ENCODE data around the gene NGB. TPM values are rescaled to one million over a fixed set of nuclear protein-coding genes. Genes with fewer than 3 reads are reported as not detected.

Gene NGB
- total and polyA plus RNA-seq, 2 donors = 0.14 to 0.41 TPM

DNA sequence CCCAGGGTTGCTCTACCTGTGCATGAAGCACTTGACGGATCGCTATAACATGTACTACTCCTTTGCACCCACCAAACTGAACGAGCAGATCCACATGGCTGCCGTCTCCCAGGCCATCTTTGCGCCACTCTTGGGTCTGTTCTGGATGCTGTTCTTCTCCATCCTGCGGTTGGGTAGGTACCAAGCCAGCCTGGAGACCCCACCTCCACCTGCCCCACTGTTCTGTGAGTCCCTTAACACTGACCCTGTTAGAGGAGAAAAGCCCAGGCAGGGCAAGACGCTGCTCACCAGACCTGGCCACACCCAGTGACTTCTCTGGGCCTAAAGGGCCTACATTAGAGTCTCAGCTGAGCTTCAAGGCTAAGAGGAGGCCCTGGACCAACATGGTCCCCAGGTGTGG lies 21.7 kb downstream of the NGB start:
- no peak overlapping the region for H3K27ac ChIP-seq (ENCODE audit: low read depth in 1 of 2, low read length in 1 of 2)
- H3K27me3 ChIP-seq (ENCODE audit: control insufficient read depth in 2 of 2, insufficient read depth in 1 of 2, low read length in 1 of 2) = no peaks in the 10 kb centered on the region
- WGBS = 96% methylated on average over 7 of the region's 7 CpGs
- no peaks in the 10 kb centered on the region for H3K36me3 ChIP-seq (ENCODE audit: control insufficient read depth in 2 of 2, insufficient read depth in 2 of 2, low read length in 1 of 2)
- H3K4me1 ChIP-seq (ENCODE audit: control insufficient read depth in 2 of 2, insufficient read depth in 2 of 2, low read length in 2 of 2) = no peaks in the 10 kb centered on the region
- DNase-seq (ENCODE audit: low read depth in 6 of 9, low spot score in 9 of 9) = no peak
- no peak overlapping the region for H3K4me3 ChIP-seq (ENCODE audit: low read length in 2 of 2)
- no peaks in the 10 kb centered on the region for H3K9me3 ChIP-seq (ENCODE audit: control insufficient read depth in 2 of 2, insufficient read depth in 1 of 2, low read length in 1 of 2)

DNA sequence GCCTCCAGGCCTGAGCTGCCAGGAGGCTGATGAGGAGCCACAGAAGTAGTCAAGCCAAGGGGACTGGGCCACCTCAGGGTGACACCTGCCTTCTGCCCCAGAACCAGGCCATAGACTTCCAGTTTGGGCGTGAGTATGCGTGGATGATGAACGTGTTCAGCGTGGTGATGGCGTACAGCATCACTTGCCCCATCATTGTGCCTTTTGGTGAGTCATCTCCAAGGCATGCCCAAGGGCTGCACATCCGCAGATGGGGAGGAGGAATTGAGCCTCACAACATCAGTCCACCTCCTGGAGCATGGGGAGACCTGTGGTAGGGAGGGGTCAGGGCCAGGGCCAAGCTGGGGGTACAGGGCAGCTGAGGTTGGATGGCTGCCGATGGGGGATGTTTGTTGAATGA lies 22.3 kb downstream of the NGB start:
- 98% methylated on average over 7 of the region's 7 CpGs for WGBS
- DNase-seq (ENCODE audit: low read depth in 6 of 9, low spot score in 9 of 9) = no peak
- H3K36me3 ChIP-seq (ENCODE audit: control insufficient read depth in 2 of 2, insufficient read depth in 2 of 2, low read length in 1 of 2) = no peaks in the 10 kb centered on the region
- H3K27me3 ChIP-seq (ENCODE audit: control insufficient read depth in 2 of 2, insufficient read depth in 1 of 2, low read length in 1 of 2) = no peaks in the 10 kb centered on the region
- H3K27ac ChIP-seq (ENCODE audit: low read depth in 1 of 2, low read length in 1 of 2) = no peak overlapping the region
- H3K9me3 ChIP-seq (ENCODE audit: control insufficient read depth in 2 of 2, insufficient read depth in 1 of 2, low read length in 1 of 2) = no peaks in the 10 kb centered on the region
- no peak overlapping the region for H3K4me3 ChIP-seq (ENCODE audit: low read length in 2 of 2)
- no peaks in the 10 kb centered on the region for H3K4me1 ChIP-seq (ENCODE audit: control insufficient read depth in 2 of 2, insufficient read depth in 2 of 2, low read length in 2 of 2)

DNA sequence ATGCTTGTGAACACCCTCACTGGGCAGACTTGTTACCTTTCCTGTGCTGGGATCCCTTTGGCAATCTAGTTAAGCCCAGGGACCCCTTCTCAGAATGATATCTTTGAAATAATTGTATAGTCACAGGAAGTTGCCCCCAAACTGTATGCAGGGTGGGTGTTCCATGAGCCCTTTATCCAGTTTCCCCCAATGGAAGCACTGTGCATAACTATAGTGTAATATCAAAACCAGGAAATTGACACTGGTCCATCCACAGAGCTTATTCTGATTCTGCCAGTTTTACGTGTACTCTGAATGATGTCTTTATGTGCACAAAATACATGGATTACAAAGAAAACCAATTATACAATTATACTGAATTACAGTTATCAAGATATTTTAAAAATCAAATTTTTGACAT lies 24.2 kb downstream of the NGB start:
- no peaks in the 10 kb centered on the region for H3K27me3 ChIP-seq (ENCODE audit: control insufficient read depth in 2 of 2, insufficient read depth in 1 of 2, low read length in 1 of 2)
- WGBS = 98% methylated on average over 1 of the region's 1 CpG
- H3K36me3 ChIP-seq (ENCODE audit: control insufficient read depth in 2 of 2, insufficient read depth in 2 of 2, low read length in 1 of 2) = no peaks in the 10 kb centered on the region
- no peak overlapping the region for H3K27ac ChIP-seq (ENCODE audit: low read depth in 1 of 2, low read length in 1 of 2)
- no peaks in the 10 kb centered on the region for H3K9me3 ChIP-seq (ENCODE audit: control insufficient read depth in 2 of 2, insufficient read depth in 1 of 2, low read length in 1 of 2)
- no peak overlapping the region for H3K4me3 ChIP-seq (ENCODE audit: low read length in 2 of 2)
- no peaks in the 10 kb centered on the region for H3K4me1 ChIP-seq (ENCODE audit: control insufficient read depth in 2 of 2, insufficient read depth in 2 of 2, low read length in 2 of 2)
- DNase-seq (ENCODE audit: low read depth in 6 of 9, low spot score in 9 of 9) = no peak

DNA sequence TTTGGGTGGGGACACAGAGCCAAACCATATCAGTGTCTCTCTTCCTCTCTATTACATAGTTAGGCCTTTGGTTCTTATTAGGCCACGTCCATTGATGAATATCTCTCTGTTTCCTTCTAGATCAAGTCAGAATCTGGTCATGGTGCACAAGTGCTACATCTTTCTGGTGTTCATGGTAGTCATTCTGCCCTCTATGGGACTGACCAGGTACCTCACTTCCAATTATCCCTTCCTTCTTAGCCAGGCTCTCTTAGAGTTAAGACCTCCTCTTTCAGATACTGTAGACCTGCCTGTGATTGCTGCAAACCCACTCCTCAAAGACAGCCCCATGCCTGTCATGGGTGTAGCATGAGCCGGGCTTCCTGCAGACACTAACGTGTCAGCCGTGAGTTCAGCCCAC lies 25.2 kb downstream of the NGB start:
- H3K4me1 ChIP-seq (ENCODE audit: control insufficient read depth in 2 of 2, insufficient read depth in 2 of 2, low read length in 2 of 2) = no peaks in the 10 kb centered on the region
- no peak for DNase-seq (ENCODE audit: low read depth in 6 of 9, low spot score in 9 of 9)
- H3K27ac ChIP-seq (ENCODE audit: low read depth in 1 of 2, low read length in 1 of 2) = no peak overlapping the region
- 96% methylated on average over 4 of the region's 4 CpGs for WGBS
- no peak overlapping the region for H3K4me3 ChIP-seq (ENCODE audit: low read length in 2 of 2)
- no peaks in the 10 kb centered on the region for H3K9me3 ChIP-seq (ENCODE audit: control insufficient read depth in 2 of 2, insufficient read depth in 1 of 2, low read length in 1 of 2)
- H3K27me3 ChIP-seq (ENCODE audit: control insufficient read depth in 2 of 2, insufficient read depth in 1 of 2, low read length in 1 of 2) = no peaks in the 10 kb centered on the region
- H3K36me3 ChIP-seq (ENCODE audit: control insufficient read depth in 2 of 2, insufficient read depth in 2 of 2, low read length in 1 of 2) = no peaks in the 10 kb centered on the region

DNA sequence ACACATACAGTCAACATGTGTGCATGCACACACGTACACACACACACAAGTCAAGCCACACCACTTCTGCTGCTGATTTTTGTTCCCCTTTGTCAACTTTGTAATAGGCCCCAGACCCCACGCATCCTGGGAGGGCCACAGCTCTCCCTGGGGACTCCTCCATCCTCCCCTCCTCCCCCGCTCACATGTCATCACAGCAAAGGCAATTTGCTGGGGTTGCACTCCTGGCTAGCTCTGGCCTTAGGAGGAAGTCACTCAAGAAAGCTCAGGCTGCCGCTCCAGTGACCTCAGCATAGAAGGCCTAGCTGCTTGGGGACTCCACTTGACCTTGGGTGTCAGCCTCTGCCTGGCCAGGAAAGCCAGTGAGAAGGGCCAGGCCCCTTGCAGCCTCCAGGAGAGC lies 27.2 kb downstream of the NGB start:
- H3K4me1 ChIP-seq (ENCODE audit: control insufficient read depth in 2 of 2, insufficient read depth in 2 of 2, low read length in 2 of 2) = no peaks in the 10 kb centered on the region
- H3K9me3 ChIP-seq (ENCODE audit: control insufficient read depth in 2 of 2, insufficient read depth in 1 of 2, low read length in 1 of 2) = no peaks in the 10 kb centered on the region
- no peaks in the 10 kb centered on the region for H3K27me3 ChIP-seq (ENCODE audit: control insufficient read depth in 2 of 2, insufficient read depth in 1 of 2, low read length in 1 of 2)
- no peak for DNase-seq (ENCODE audit: low read depth in 6 of 9, low spot score in 9 of 9)
- H3K27ac ChIP-seq (ENCODE audit: low read depth in 1 of 2, low read length in 1 of 2) = no peak overlapping the region
- H3K36me3 ChIP-seq (ENCODE audit: control insufficient read depth in 2 of 2, insufficient read depth in 2 of 2, low read length in 1 of 2) = no peaks in the 10 kb centered on the region
- 94% methylated on average over 4 of the region's 4 CpGs for WGBS
- H3K4me3 ChIP-seq (ENCODE audit: low read length in 2 of 2) = no peak overlapping the region

DNA sequence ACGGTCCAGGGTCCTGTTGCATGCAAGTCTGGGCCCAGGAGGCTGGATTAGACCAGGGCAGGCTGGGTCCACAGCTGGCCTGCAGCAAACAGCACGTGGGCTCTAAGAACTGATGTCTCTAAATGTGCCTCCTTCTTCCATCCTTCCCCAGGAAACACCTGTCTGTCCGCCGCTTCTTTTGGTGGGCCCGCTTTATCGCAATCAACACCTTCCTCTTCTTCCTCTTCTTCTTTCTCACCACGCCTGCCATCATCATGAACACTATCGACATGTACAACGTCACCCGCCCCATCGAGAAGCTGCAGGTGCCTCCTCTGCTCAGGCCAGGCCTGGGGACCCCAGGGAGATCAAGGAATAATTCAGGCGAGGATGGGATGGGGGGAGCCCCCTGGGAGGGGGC lies 28.3 kb downstream of the NGB start:
- Histone ChIP-seq H3K27ac (ENCODE audit: low read depth in 1 of 2, low read length in 1 of 2) (no peak overlapping the region), H3K9me3 (ENCODE audit: control insufficient read depth in 2 of 2, insufficient read depth in 1 of 2, low read length in 1 of 2) (no peaks in the 10 kb centered on the region), H3K36me3 (ENCODE audit: control insufficient read depth in 2 of 2, insufficient read depth in 2 of 2, low read length in 1 of 2) (no peaks in the 10 kb centered on the region), H3K4me1 (ENCODE audit: control insufficient read depth in 2 of 2, insufficient read depth in 2 of 2, low read length in 2 of 2) (no peaks in the 10 kb centered on the region), H3K27me3 (ENCODE audit: control insufficient read depth in 2 of 2, insufficient read depth in 1 of 2, low read length in 1 of 2) (no peaks in the 10 kb centered on the region), H3K4me3 (ENCODE audit: low read length in 2 of 2) (no peak overlapping the region)
- no peak for DNase-seq (ENCODE audit: low read depth in 6 of 9, low spot score in 9 of 9)
- 7% methylated on average over 12 of the region's 12 CpGs for WGBS

DNA sequence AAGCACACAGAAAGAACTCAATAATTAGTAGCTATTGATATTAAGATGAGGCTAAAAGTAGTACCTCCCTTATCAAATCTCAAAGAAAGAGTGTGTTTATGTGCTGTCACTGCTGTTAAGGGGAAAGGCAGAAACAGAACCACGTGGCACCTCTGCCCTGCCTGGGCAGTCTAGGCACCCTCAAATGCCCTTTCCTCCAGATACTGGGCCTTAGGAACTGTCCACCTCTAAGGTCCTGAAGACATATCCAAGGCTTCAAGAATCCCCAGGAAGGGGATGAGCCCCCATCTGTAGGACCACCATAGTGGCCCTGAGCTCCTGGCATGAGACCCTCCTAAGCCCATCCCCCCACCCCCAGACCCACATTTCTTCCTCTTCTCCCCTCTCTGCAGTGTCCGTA lies 29.1 kb downstream of the NGB start:
- H3K9me3 ChIP-seq (ENCODE audit: control insufficient read depth in 2 of 2, insufficient read depth in 1 of 2, low read length in 1 of 2) = no peaks in the 10 kb centered on the region
- H3K4me1 ChIP-seq (ENCODE audit: control insufficient read depth in 2 of 2, insufficient read depth in 2 of 2, low read length in 2 of 2) = no peaks in the 10 kb centered on the region
- WGBS = 71% methylated on average over 2 of the region's 2 CpGs
- H3K27ac ChIP-seq (ENCODE audit: low read depth in 1 of 2, low read length in 1 of 2) = no peak overlapping the region
- H3K4me3 ChIP-seq (ENCODE audit: low read length in 2 of 2) = no peak overlapping the region
- DNase-seq (ENCODE audit: low read depth in 6 of 9, low spot score in 9 of 9) = no peak
- H3K27me3 ChIP-seq (ENCODE audit: control insufficient read depth in 2 of 2, insufficient read depth in 1 of 2, low read length in 1 of 2) = no peaks in the 10 kb centered on the region
- no peaks in the 10 kb centered on the region for H3K36me3 ChIP-seq (ENCODE audit: control insufficient read depth in 2 of 2, insufficient read depth in 2 of 2, low read length in 1 of 2)

DNA sequence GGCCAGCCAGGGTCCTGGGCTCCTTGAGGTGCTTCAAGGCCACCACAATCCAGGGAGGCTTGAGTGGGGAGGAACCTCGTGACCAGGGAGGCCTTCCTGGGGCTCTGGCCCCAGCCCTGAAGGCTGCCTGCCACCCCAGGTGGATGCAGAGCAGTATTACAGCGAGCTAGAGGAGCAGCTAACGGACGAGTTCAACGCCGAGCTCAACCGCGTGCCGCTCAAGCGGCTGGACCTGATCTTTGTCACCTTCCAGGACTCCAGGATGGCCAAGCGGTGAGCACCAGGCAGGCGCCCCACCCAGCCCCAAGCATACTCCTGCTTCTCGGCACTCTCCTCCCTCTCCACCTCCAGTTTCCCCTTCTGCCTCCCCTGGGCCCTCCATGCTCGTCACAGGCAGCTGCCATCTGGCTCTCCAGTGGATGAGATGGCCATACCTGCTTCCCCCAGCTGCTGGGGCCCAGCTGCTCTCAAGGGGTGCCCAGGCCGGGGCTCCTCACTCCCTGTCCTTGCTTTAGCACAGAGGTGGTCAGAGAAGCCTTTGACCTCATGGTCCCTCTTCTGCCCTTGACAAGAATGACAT lies 30.6 kb downstream of the NGB start:
- H3K4me1 ChIP-seq (ENCODE audit: control insufficient read depth in 2 of 2, insufficient read depth in 2 of 2, low read length in 2 of 2) = no peaks in the 10 kb centered on the region
- H3K4me3 ChIP-seq (ENCODE audit: low read length in 2 of 2) = no peak overlapping the region
- WGBS = 92% methylated on average over 15 of the region's 15 CpGs
- no peak overlapping the region for H3K27ac ChIP-seq (ENCODE audit: low read depth in 1 of 2, low read length in 1 of 2)
- H3K36me3 ChIP-seq (ENCODE audit: control insufficient read depth in 2 of 2, insufficient read depth in 2 of 2, low read length in 1 of 2) = no peaks in the 10 kb centered on the region
- no peaks in the 10 kb centered on the region for H3K9me3 ChIP-seq (ENCODE audit: control insufficient read depth in 2 of 2, insufficient read depth in 1 of 2, low read length in 1 of 2)
- no peaks in the 10 kb centered on the region for H3K27me3 ChIP-seq (ENCODE audit: control insufficient read depth in 2 of 2, insufficient read depth in 1 of 2, low read length in 1 of 2)
- no peak for DNase-seq (ENCODE audit: low read depth in 6 of 9, low spot score in 9 of 9)

DNA sequence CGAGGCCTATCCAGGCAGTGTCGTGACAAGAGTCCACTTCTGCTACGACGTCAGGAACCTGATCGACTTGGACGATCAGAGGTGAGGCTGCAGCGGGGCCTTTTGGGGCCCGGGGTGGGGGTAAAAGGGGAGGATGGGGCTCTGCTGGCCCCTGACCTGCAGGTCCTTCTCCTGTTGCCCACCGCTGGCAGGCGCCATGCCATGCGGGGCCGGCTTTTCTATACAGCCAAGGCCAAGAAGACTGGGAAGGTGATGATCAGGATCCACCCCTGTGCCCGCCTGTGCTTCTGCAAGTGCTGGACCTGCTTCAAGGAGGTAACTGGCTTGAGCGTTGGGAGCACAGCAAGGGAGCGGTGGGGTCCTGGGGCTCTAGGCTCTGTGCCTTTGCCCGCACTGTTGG lies 31.6 kb downstream of the NGB start:
- DNase-seq (ENCODE audit: low read depth in 6 of 9, low spot score in 9 of 9) = no peak

DNA sequence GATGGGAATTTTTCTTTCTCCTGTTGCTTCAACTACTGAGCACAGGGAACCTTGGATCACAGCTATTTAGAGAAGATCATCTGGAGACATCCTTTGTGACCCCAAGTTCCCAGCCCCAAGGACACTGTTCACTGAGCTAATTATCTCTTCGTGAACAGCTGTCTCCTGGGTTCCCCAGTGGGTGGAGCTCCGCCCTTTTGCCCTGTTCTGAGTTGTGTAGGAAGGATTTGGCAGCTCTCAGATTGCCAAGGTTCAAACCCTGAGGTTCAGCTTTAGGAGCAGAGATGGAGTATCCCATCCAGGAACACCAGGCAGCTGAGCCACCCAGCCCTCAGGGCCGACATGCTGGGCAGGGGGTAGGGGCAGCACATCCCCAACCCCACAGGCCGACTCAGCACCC lies 32.0 kb downstream of the NGB start:
- no peaks in the 10 kb centered on the region for H3K9me3 ChIP-seq (ENCODE audit: control insufficient read depth in 2 of 2, insufficient read depth in 1 of 2, low read length in 1 of 2)
- H3K27ac ChIP-seq (ENCODE audit: low read depth in 1 of 2, low read length in 1 of 2) = no peak overlapping the region
- no peak for DNase-seq (ENCODE audit: low read depth in 6 of 9, low spot score in 9 of 9)
- H3K4me3 ChIP-seq (ENCODE audit: low read length in 2 of 2) = no peak overlapping the region
- no peaks in the 10 kb centered on the region for H3K4me1 ChIP-seq (ENCODE audit: control insufficient read depth in 2 of 2, insufficient read depth in 2 of 2, low read length in 2 of 2)
- H3K36me3 ChIP-seq (ENCODE audit: control insufficient read depth in 2 of 2, insufficient read depth in 2 of 2, low read length in 1 of 2) = no peaks in the 10 kb centered on the region
- WGBS = 80% methylated on average over 4 of the region's 4 CpGs
- no peaks in the 10 kb centered on the region for H3K27me3 ChIP-seq (ENCODE audit: control insufficient read depth in 2 of 2, insufficient read depth in 1 of 2, low read length in 1 of 2)

More for the DNA sequence above, 31.6 kb downstream of the NGB start:
- Histone ChIP-seq H3K4me3 (ENCODE audit: low read length in 2 of 2) (no peak overlapping the region), H3K4me1 (ENCODE audit: control insufficient read depth in 2 of 2, insufficient read depth in 2 of 2, low read length in 2 of 2) (no peaks in the 10 kb centered on the region), H3K9me3 (ENCODE audit: control insufficient read depth in 2 of 2, insufficient read depth in 1 of 2, low read length in 1 of 2) (no peaks in the 10 kb centered on the region), H3K36me3 (ENCODE audit: control insufficient read depth in 2 of 2, insufficient read depth in 2 of 2, low read length in 1 of 2) (no peaks in the 10 kb centered on the region), H3K27ac (ENCODE audit: low read depth in 1 of 2, low read length in 1 of 2) (no peak overlapping the region), H3K27me3 (ENCODE audit: control insufficient read depth in 2 of 2, insufficient read depth in 1 of 2, low read length in 1 of 2) (no peaks in the 10 kb centered on the region)
- 98% methylated on average over 16 of the region's 16 CpGs for WGBS

All from thymus (tissue), 11 donors.